ENCODE data around the gene CADPS2. TPM values are rescaled to one million over a fixed set of nuclear protein-coding genes. Genes with fewer than 3 reads are reported as not detected.

The CADPS2 gene
- total and polyA plus RNA-seq, 7 donors, result 4.7 to 13.0 (median 9.5) TPM

DNA sequence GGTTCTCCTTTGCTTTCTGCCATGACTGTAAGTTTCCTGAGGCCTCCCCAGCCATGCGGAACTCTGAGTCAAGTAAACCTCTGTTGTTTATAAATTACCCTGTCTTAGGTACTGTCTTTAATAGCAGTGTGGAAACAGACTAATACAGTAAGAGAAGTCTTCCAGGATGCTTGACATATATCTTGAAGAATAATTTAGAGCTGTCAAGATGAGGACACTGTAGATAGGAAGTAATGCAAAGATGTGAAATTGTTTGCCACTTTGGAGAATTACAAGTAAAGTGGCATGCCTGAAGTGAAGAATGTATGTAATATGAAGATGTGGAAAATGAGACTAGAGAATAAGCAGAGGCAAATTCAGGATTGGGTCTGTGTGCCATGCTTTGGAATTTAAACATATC, 2.9 kb upstream of the CADPS2 start:
- Histone ChIP-seq H3K27ac (no peak overlapping the region), H3K36me3 (no peaks in the 10 kb centered on the region), H3K4me3 (no peak overlapping the region), H3K4me1 (peaks cover 0 to 13% (median 6%) of the 10 kb centered on the region in 4 donors), H3K27me3 (no peaks in the 10 kb centered on the region), H3K9me3 (no peaks in the 10 kb centered on the region)
- intact Hi-C loops (cut with DNase I), result no loop called here
- no peak for TF ChIP-seq POLR2AphosphoS5 (IDR thresholded peaks at IDR 0.05)
- TF ChIP-seq, protein P1, sequence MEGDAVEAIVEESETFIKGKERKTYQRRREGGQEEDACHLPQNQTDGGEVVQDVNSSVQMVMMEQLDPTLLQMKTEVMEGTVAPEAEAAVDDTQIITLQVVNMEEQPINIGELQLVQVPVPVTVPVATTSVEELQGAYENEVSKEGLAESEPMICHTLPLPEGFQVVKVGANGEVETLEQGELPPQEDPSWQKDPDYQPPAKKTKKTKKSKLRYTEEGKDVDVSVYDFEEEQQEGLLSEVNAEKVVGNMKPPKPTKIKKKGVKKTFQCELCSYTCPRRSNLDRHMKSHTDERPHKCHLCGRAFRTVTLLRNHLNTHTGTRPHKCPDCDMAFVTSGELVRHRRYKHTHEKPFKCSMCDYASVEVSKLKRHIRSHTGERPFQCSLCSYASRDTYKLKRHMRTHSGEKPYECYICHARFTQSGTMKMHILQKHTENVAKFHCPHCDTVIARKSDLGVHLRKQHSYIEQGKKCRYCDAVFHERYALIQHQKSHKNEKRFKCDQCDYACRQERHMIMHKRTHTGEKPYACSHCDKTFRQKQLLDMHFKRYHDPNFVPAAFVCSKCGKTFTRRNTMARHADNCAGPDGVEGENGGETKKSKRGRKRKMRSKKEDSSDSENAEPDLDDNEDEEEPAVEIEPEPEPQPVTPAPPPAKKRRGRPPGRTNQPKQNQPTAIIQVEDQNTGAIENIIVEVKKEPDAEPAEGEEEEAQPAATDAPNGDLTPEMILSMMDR (IDR thresholded peaks at IDR 0.05), result no peak
- no peak for DNase-seq
- WGBS, 2 donors, result 83 to 98% methylated on average over 1 of the region's 1 CpG

DNA sequence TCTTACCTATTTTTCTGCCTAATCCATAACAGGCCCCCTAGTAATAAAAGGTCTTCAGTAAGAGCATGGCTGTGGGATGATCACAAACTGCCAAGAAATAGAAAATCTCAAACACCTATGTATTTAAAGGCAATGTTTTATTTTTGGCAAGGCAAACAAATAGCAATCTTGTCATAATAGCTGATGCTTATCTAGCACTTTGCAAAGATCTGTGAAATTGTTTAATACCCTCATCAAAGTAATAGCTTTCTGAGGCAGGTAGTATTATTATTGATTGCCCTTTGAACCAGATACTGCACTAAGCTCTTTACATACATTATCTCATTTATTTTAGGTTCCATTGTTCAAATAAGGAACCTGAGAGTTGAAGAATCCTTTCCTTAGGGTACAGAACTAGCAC, 1.6 kb upstream of the CADPS2 start:
- intact Hi-C loops (cut with DNase I), result loop anchor here (2.0 kb wide), 1 partner anchor 267 kb away; no protein-coding TSS in a partner anchor
- TF ChIP-seq EP300 (IDR thresholded peaks at IDR 0.05), result no peak

DNA sequence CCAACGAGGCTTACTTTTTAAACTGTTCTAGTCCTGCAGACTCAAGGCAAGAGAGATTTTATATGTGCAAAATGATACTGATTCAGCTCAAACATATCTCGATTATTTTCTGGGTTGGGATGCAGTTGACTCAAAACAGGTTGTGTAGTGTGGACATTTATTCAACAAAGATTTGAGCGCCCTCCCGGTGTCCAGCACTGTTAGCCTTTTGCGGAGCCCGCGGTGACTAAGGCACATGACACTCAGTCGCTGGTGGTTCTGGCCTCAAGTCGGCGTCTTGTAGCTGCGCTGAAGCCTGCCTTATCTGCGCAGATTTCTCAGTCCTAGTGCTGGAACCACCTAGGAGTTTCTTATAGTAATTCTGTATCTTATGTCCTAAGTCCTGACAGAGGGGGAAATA, 938 bp upstream of the CADPS2 start:
- TF ChIP-seq POLR2AphosphoS5 (IDR thresholded peaks at IDR 0.05) (peak in 1 of 4 donors; percentile 40), POLR2A (IDR thresholded peaks at IDR 0.05) (no peak), EP300 (IDR thresholded peaks at IDR 0.05) (no peak)
- TF ChIP-seq, protein P1 (IDR thresholded peaks at IDR 0.05), result peak in 1 of 4 experiments; percentile 11
- WGBS, 2 donors, result 1 to 2% methylated on average over 12 of the region's 12 CpGs
- H3K36me3 ChIP-seq, result no peaks in the 10 kb centered on the region
- H3K4me3 ChIP-seq, result peak overlapping the region; percentile 64 to 89 (median 72)
- DNase-seq, result peak; percentile 78
- peak overlapping the region; percentile 80 to 95 (median 86) for H3K27ac ChIP-seq
- peaks cover 0 to 13% (median 6%) of the 10 kb centered on the region in 4 donors for H3K4me1 ChIP-seq
- H3K9me3 ChIP-seq, result no peaks in the 10 kb centered on the region
- H3K27me3 ChIP-seq, result no peaks in the 10 kb centered on the region
- intact Hi-C loops (cut with DNase I), result loop anchor here (2.0 kb wide), 1 partner anchor 268 kb away; no protein-coding TSS in a partner anchor

More for the DNA sequence above, 1.6 kb upstream of the CADPS2 start:
- Histone ChIP-seq H3K27me3 (no peaks in the 10 kb centered on the region), H3K9me3 (no peaks in the 10 kb centered on the region), H3K27ac (peak overlapping the region in 1 of 4 donors; percentile 95), H3K4me1 (peaks cover 0 to 13% (median 6%) of the 10 kb centered on the region in 4 donors), H3K36me3 (no peaks in the 10 kb centered on the region), H3K4me3 (no peak overlapping the region)
- DNase-seq, result no peak

DNA sequence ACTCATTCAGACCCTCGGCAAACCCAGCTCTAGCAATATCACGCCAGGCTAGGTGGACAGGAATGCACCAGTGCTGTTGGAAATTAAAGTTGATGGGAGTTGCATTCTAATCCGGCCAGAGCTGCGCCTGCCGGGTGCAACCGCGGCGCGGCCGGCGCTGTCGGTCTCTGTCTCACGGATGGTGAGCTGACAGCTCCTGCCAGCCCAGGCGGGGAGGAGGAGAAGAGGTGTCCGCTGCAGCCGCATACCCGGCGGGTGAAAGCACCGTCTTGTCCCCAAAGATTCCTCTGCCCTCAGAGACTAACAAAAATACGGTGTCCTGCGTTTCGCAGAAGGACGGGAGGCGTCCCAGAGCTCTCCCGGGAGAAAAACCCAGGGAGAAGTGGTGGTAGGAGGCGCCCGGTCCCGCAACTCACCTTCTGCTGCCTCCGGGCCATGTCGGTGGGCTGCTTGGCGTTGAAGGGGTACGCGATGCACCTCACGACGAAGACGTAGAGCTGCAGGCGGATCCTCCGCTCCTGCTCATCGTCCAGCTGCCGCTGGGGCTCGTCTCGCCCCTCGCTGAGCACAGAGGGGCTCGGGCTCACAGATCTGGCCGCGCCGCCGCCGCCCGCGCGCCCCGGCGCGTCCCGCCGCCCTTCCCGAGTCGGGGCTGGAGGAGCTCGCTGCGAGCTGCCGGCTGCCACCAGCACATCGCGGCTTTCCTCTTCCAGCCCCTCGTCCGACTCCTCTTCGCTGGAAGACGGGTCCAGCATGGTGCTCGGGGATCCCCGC, 490 bp downstream of the CADPS2 start:
- 1 to 2% methylated on average over 70 of the region's 70 CpGs for WGBS, 2 donors
- H3K4me1 ChIP-seq, result peaks cover 0 to 13% (median 6%) of the 10 kb centered on the region in 4 donors
- intact Hi-C loops (cut with DNase I), result loop anchor here (2.0 kb wide), 1 partner anchor 269 kb away; no protein-coding TSS in a partner anchor

DNA sequence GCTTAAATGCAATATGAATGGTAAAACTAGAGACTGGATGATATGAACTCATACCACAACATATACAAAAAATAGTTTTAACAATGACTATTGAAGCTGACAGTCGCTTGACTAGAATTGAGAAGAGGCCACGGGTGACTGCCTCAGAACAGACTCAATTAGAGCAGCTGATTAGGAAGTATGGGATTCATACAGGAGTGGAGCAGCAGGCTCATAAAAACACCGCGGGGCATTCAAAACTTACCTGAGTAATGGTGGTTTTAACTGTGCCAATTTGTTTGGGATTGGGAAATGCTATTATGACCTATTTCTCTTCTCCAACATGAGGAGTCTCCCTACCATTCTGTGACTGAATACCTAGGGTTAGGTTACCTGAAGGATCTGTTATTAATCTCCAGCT, 2.1 kb downstream of the CADPS2 start:
- peak overlapping the region in 1 of 4 donors; percentile 95 for H3K27ac ChIP-seq
- no peaks in the 10 kb centered on the region for H3K36me3 ChIP-seq
- H3K4me3 ChIP-seq, result no peak overlapping the region
- TF ChIP-seq POLR2AphosphoS5 (IDR thresholded peaks at IDR 0.05) (no peak), POLR2A (IDR thresholded peaks at IDR 0.05) (no peak), EP300 (IDR thresholded peaks at IDR 0.05) (no peak)
- TF ChIP-seq, protein P1 (IDR thresholded peaks at IDR 0.05), result no peak
- no peaks in the 10 kb centered on the region for H3K27me3 ChIP-seq
- peaks cover 0 to 13% (median 6%) of the 10 kb centered on the region in 4 donors for H3K4me1 ChIP-seq
- no peaks in the 10 kb centered on the region for H3K9me3 ChIP-seq
- WGBS, 2 donors, result 33 to 81% methylated on average over 4 of the region's 4 CpGs
- intact Hi-C loops (cut with DNase I), result no loop called here
- DNase-seq, result no peak

More for the DNA sequence above, 490 bp downstream of the CADPS2 start:
- Histone ChIP-seq H3K9me3 (no peaks in the 10 kb centered on the region), H3K27me3 (no peaks in the 10 kb centered on the region), H3K4me3 (peak overlapping the region; percentile 64 to 89 (median 72)), H3K27ac (peak overlapping the region; percentile 80 to 95 (median 86)), H3K36me3 (no peaks in the 10 kb centered on the region)
- peak; percentile 67 for DNase-seq
- TF ChIP-seq POLR2AphosphoS5 (IDR thresholded peaks at IDR 0.05) (no peak), EP300 (IDR thresholded peaks at IDR 0.05) (no peak)
- TF ChIP-seq, protein P1 (IDR thresholded peaks at IDR 0.05), result peak in 1 of 4 experiments; percentile 6
